Choroid plexus epithelial cell (primary cell): Measurements from ENCODE around the gene ZNF823.

Source experiments
- DNase-seq: peaks from one replicate; pipeline ENCODE4 v3.0.0-alpha.2; 2010; ENCODE audit warnings: low read depth
- H3K4me3 ChIP-seq: 2 replicates; pipeline ENCODE4 v1.5.1; 2011; ENCODE audit warnings: low read depth, mild to moderate bottlenecking, control low read depth, low read length, moderate library complexity
- CTCF ChIP-seq: conservative IDR thresholded peaks from 2 replicates; pipeline ENCODE4 v1.5.1; 2011; ENCODE audit warnings: low read depth, mild to moderate bottlenecking, control low read depth, inconsistent platforms, low read length, moderate library complexity

ZNF823 gene

GRCh38 chr19:11736696-11737095, 2.0 kb downstream of the ZNF823 start:
- DNase-seq: peak; percentile 17
- no peak for TF ChIP-seq CTCF
- H3K4me3 ChIP-seq: no peak overlapping the region

- H3K4me3 ChIP-seq: no peak overlapping the region
- TF ChIP-seq CTCF: no peak
- no peak for DNase-seq
These were observed 3.4 kb downstream of the ZNF823 start for GRCh38 chr19:11735375-11735774.

- no peak overlapping the region for H3K4me3 ChIP-seq
- no peak for DNase-seq
- no peak for TF ChIP-seq CTCF
These were observed 9.2 kb downstream of the ZNF823 start for GRCh38 chr19:11729586-11729985.

GRCh38 chr19:11722414-11722813, 16.3 kb downstream of the ZNF823 start:
- DNase-seq: no peak
- H3K4me3 ChIP-seq: no peak overlapping the region
- TF ChIP-seq CTCF: no peak

GRCh38 chr19:11721681-11722080, 17.1 kb downstream of the ZNF823 start:
- DNase-seq: no peak
- no peak for TF ChIP-seq CTCF
- H3K4me3 ChIP-seq: no peak overlapping the region

GRCh38 chr19:11710313-11710712, 28.4 kb downstream of the ZNF823 start:
- no peak for TF ChIP-seq CTCF
- no peak overlapping the region for H3K4me3 ChIP-seq
- no peak for DNase-seq

GRCh38 chr19:11708457-11708856, 30.3 kb downstream of the ZNF823 start:
- DNase-seq: no peak
- H3K4me3 ChIP-seq: no peak overlapping the region
- TF ChIP-seq CTCF: no peak
